A673 (cell line): ENCODE measurements around the gene WASF2. TPM values are rescaled to one million over a fixed set of nuclear protein-coding genes. Genes with fewer than 3 reads are reported as not detected.
"Not testable (repeated sequence)": the region's sequence is repeated elsewhere in the genome, so short reads cannot be mapped to it uniquely, and the experiment has no call there.

Experiments
- BruUV-seq: library from RNA; stranded (reverse); fragments of 400-500 nt; replicated peaks from 2 replicates; lab custom pipeline; 2021; lab: Mats Ljungman, UMichigan
- CTCF ChIA-PET: fragments of 300-600 bp; sonication (Branson Sonifier 250); formaldehyde crosslinking; loops from one replicate; lab custom pipeline; 2022; ENCODE audit warnings: antibody characterized with exemption; lab: Charles Lee
- POLR2A ChIA-PET: fragments of 300-600 bp; sonication (Branson Sonifier 250); formaldehyde crosslinking; loops from one replicate; lab custom pipeline; 2022; ENCODE audit warnings: antibody characterized with exemption; ENCODE audit not compliant: low non-redundant PET; lab: Charles Lee
- DNase-seq: peaks from one replicate; pipeline ENCODE4 v3.0.0-alpha.2; 2015; ENCODE audit warnings: low spot score
- H3K27ac ChIP-seq: fragments of 200-600 bp; sonication (generic); 2 replicates; pipeline ENCODE4 v1.5.1; 2016; ENCODE audit warnings: mixed run types, low read depth, mild to moderate bottlenecking, mixed read lengths, antibody characterized with exemption, low read length; ENCODE audit not compliant: poor library complexity, severe bottlenecking
- H3K27me3 ChIP-seq: fragments of 200-600 bp; sonication (generic); replicated peaks from 2 replicates; pipeline ENCODE4 v1.6.1; 2017; ENCODE audit warnings: mixed run types, low read depth, mild to moderate bottlenecking, mixed read lengths, antibody characterized with exemption, low read length; ENCODE audit not compliant: insufficient read depth, poor library complexity
- H3K36me3 ChIP-seq: fragments of 200-600 bp; sonication (generic); 2 replicates; pipeline ENCODE4 v1.6.1; 2016; ENCODE audit warnings: mixed run types, mild to moderate bottlenecking, mixed read lengths, antibody characterized with exemption, low read length; ENCODE audit not compliant: insufficient read depth, poor library complexity, severe bottlenecking
- H3K4me1 ChIP-seq: fragments of 200-600 bp; sonication (generic); 2 replicates; pipeline ENCODE4 v1.6.1; 2017; ENCODE audit warnings: mixed run types, mild to moderate bottlenecking, mixed read lengths, antibody characterized with exemption, low read length; ENCODE audit not compliant: insufficient read depth, poor library complexity, severe bottlenecking
- H3K4me3 ChIP-seq: fragments of 200-600 bp; sonication (generic); 2 replicates; pipeline ENCODE4 v1.5.1; 2016; ENCODE audit warnings: low read depth, mixed run types, mild to moderate bottlenecking, mixed read lengths, low read length; ENCODE audit not compliant: poor library complexity, severe bottlenecking
- H3K9me3 ChIP-seq: fragments of 200-600 bp; sonication (generic); 2 replicates; pipeline ENCODE4 v1.6.1; 2016; ENCODE audit warnings: mixed run types, low read depth, mild to moderate bottlenecking, mixed read lengths, antibody characterized with exemption, low read length; ENCODE audit not compliant: poor library complexity, severe bottlenecking
- EZH2 ChIP-seq: fragments of 200-600 bp; sonication (generic); IDR thresholded peaks from 2 replicates; pipeline ENCODE4 v1.6.1; 2017; ENCODE audit warnings: borderline replicate concordance, low read depth, mild to moderate bottlenecking, mixed read lengths, antibody characterized with exemption, low read length; ENCODE audit not compliant: poor library complexity, severe bottlenecking
- intact Hi-C: fragments of 100-400 bp; cut with micrococcal nuclease; formaldehyde crosslinking; loops from one replicate; pipeline ENCODE4 v1.10.0; 2022; ENCODE audit not compliant: unreplicated experiment
- total RNA-seq: library from RNA; stranded (reverse); gene quantifications from 2 replicates; pipeline ENCODE4 v1.2.3, GENCODE V29; 2021
- TF ChIP-seq, protein P1 (sequence below): fragments of 300-800, 200-600 bp; sonication (generic); conservative IDR thresholded peaks from 2 replicates; pipeline ENCODE4 v1.5.1; 2017; ENCODE audit warnings: low read depth, mild to moderate bottlenecking, antibody characterized with exemption, low read length, moderate library complexity, mixed read lengths

Gene WASF2
- total RNA-seq, 1 experiment from 2014 or later, result 133 TPM

- no TSS peak for BruUV-seq
- no peak overlapping the region for H3K4me3 ChIP-seq
- H3K27me3 ChIP-seq, result no peaks in the 10 kb centered on the region
- TF ChIP-seq EZH2, result no peak
- TF ChIP-seq, protein P1, sequence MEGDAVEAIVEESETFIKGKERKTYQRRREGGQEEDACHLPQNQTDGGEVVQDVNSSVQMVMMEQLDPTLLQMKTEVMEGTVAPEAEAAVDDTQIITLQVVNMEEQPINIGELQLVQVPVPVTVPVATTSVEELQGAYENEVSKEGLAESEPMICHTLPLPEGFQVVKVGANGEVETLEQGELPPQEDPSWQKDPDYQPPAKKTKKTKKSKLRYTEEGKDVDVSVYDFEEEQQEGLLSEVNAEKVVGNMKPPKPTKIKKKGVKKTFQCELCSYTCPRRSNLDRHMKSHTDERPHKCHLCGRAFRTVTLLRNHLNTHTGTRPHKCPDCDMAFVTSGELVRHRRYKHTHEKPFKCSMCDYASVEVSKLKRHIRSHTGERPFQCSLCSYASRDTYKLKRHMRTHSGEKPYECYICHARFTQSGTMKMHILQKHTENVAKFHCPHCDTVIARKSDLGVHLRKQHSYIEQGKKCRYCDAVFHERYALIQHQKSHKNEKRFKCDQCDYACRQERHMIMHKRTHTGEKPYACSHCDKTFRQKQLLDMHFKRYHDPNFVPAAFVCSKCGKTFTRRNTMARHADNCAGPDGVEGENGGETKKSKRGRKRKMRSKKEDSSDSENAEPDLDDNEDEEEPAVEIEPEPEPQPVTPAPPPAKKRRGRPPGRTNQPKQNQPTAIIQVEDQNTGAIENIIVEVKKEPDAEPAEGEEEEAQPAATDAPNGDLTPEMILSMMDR, result no peak
- H3K4me1 ChIP-seq, result no peaks in the 10 kb centered on the region
- POLR2A ChIA-PET, result interaction anchor here (0.7 kb wide), 1 partner anchor 973 kb away, joined by 3 read pairs; no protein-coding TSS in a partner anchor
- intact Hi-C loops, result no loop called here
- no peaks in the 10 kb centered on the region for H3K36me3 ChIP-seq
- CTCF ChIA-PET, result no interaction called here
- H3K9me3 ChIP-seq, result no peaks in the 10 kb centered on the region
- no peak for DNase-seq
- no peak overlapping the region for H3K27ac ChIP-seq
These were observed 14.8 kb upstream of the WASF2 start for GRCh38 chr1:27504588-27505419.

DNA sequence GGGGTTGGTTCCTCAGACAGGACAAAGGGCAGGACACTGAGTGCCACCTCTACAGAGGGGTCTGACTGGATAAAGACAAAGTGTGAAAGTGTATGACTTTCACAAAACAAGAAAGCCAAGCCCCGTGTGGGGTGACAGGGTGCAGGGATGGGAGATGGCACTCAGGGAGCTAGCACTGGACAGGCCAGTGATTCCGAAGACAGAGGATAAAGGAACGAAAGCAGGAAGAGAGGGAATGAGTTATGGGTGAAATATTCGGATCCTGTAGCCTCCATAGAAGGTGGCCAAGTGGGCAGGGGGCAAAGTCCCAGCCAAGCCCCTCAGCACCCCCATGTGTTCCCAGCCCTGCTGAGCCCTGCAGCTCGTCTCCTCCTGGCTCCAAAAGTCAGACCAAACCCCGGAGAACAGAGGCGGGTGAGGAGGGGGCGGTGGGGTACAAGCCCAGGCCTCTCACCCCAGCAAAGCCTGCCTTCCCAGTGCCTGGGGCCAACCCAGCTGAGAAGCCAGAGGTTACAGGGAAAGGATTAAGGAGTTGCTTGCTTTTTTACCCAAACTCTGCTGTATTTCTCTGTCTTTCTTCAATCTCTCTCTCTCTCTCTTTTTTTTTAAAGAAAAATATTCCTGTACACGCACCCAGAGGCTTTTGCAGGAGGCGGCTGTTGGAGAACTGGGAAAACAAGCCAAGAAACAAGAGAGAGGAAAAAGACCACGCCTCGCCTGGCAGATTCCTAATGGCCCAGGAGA lies 14.0 kb upstream of the WASF2 start:
- no peak overlapping the region for H3K4me3 ChIP-seq
- H3K27ac ChIP-seq, result no peak overlapping the region
- no peak for DNase-seq

GRCh38 chr1:27503033-27503432 lies 13.1 kb upstream of the WASF2 start:
- H3K9me3 ChIP-seq, result no peaks in the 10 kb centered on the region
- no peaks in the 10 kb centered on the region for H3K4me1 ChIP-seq
- H3K36me3 ChIP-seq, result no peaks in the 10 kb centered on the region
- H3K27me3 ChIP-seq, result no peaks in the 10 kb centered on the region
- CTCF ChIA-PET, result no interaction called here
- H3K4me3 ChIP-seq, result no peak overlapping the region
- H3K27ac ChIP-seq, result no peak overlapping the region
- intact Hi-C loops, result no loop called here
- POLR2A ChIA-PET, result no interaction called here
- TF ChIP-seq EZH2, result no peak
- TF ChIP-seq, protein P1, result no peak
- no TSS peak for BruUV-seq
- no peak for DNase-seq

More for the DNA sequence above, 14.0 kb upstream of the WASF2 start:
- Histone ChIP-seq H3K36me3 (no peaks in the 10 kb centered on the region), H3K4me1 (no peaks in the 10 kb centered on the region), H3K27me3 (no peaks in the 10 kb centered on the region), H3K9me3 (no peaks in the 10 kb centered on the region)
- intact Hi-C loops, result no loop called here
- BruUV-seq, result no TSS peak
- ChIA-PET POLR2A (no interaction called here), CTCF (no interaction called here)
- TF ChIP-seq EZH2, result no peak
- TF ChIP-seq, protein P1, result no peak

DNA sequence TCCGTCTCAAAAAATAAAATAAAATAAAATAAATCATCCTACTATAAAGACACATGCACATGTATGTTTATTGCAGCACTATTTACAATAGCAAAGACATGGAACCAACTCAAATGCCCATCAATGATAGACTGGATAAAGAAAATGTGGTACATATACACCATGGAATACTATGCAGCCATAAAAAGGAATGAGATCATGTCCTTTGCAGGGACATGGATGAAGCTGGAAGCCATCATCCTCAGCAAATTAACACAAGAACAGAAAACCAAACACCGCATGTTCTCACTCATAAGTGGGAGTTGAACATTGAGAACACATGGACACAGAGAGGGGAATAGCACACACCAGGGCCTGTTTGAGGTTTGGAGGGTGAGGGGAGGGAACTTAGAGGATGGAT lies 11.2 kb upstream of the WASF2 start:
- H3K27me3 ChIP-seq, H3K9me3 ChIP-seq, H3K36me3 ChIP-seq, intact Hi-C loops, CTCF ChIA-PET, POLR2A ChIA-PET, H3K27ac ChIP-seq, BruUV-seq, H3K4me1 ChIP-seq, H3K4me3 ChIP-seq, DNase-seq: not testable (repeated sequence)
